Muscle of leg (tissue), 11 donors: ENCODE measurements around the gene JSRP1. TPM values are rescaled to one million over a fixed set of nuclear protein-coding genes. Genes with fewer than 3 reads are reported as not detected.
"Not testable (repeated sequence)": the region's sequence is repeated elsewhere in the genome, so short reads cannot be mapped to it uniquely, and the experiment has no call there.

ENCODE experiments used
- DNase-seq: peaks from one replicate; pipeline ENCODE4 v3.0.0; 2013
- H3K27ac ChIP-seq: one replicate; pipeline ENCODE4 v1.5.1; 2013; ENCODE audit warnings: mild to moderate bottlenecking, low read length, control low read depth
- H3K27me3 ChIP-seq: one replicate; pipeline ENCODE4 v1.6.1; 2013; ENCODE audit warnings: low read length; ENCODE audit not compliant: control insufficient read depth, insufficient read depth
- H3K36me3 ChIP-seq: one replicate; pipeline ENCODE4 v1.6.1; 2013; ENCODE audit warnings: low read length; ENCODE audit not compliant: control insufficient read depth, insufficient read depth
- H3K4me1 ChIP-seq: one replicate; pipeline ENCODE4 v1.6.1; 2013; ENCODE audit warnings: low read length; ENCODE audit not compliant: control insufficient read depth, insufficient read depth
- H3K4me3 ChIP-seq: one replicate; pipeline ENCODE4 v1.5.1; 2013; ENCODE audit warnings: low read length, control low read depth
- H3K9me3 ChIP-seq: replicated peaks from 2 replicates; pipeline ENCODE4 v1.6.1; 2013; ENCODE audit warnings: low read depth, low read length; ENCODE audit not compliant: control insufficient read depth
- WGBS: methylation state at CpG from one replicate; pipeline ENCODE4 v1.1.5; 2013; ENCODE audit warnings: missing lambda C conversion rate; ENCODE audit not compliant: insufficient coverage; 5-methylcytosine and 5-hydroxymethylcytosine counted together
- polyA plus RNA-seq, 8 donors: library from polyadenylated mRNA; unstranded; fragments of 120-200 nt; gene quantifications; one replicate each; pipeline versions ENCODE4 v1.2.1 to v1.2.3, GENCODE V29; 2013; ENCODE audit warnings: inconsistent platforms in 1 of 8, low replicate concordance in 1 of 8; ENCODE audit not compliant: insufficient read length in 8 of 8, insufficient read depth in 1 of 8
- total RNA-seq: library from RNA; stranded (reverse); fragments of 120-200 nt; gene quantifications from one replicate; pipeline ENCODE4 v1.2.4, GENCODE V29; 2013

JSRP1 gene
- total and polyA plus RNA-seq, 9 donors, result 58.3 to 107 (median 85.2) TPM

GRCh38 chr19:2282862-2283237 lies 26.6 kb upstream of the JSRP1 start:
- H3K27me3 ChIP-seq, result peaks cover 43% of the 10 kb centered on the region
- H3K4me3 ChIP-seq, result no peak overlapping the region
- 53% methylated on average over 10 of the region's 11 CpGs for WGBS
- H3K4me1 ChIP-seq, result peaks cover 11% of the 10 kb centered on the region
- H3K9me3 ChIP-seq, result no peaks in the 10 kb centered on the region
- no peak for DNase-seq
- H3K36me3 ChIP-seq, result no peaks in the 10 kb centered on the region
- no peak overlapping the region for H3K27ac ChIP-seq

- Histone ChIP-seq H3K9me3 (no peaks in the 10 kb centered on the region), H3K36me3 (no peaks in the 10 kb centered on the region), H3K4me3 (peak within 1 kb of the TSS; percentile 14), H3K27me3 (peaks cover 37% of the 10 kb centered on the region), H3K27ac (no peak within 1 kb of the TSS), H3K4me1 (peaks cover 11% of the 10 kb centered on the region)
- WGBS, result under 1% methylated on average over 22 of the region's 41 CpGs
- DNase-seq, result peak; percentile 76
These were observed 26.0 kb upstream of the JSRP1 start, which contains the start of gene PEAK3 for GRCh38 chr19:2282062-2282861. TSS of gene PEAK3 (minus strand) at chr19:2282175. CDS start at chr19:2280931, 1,244 bp downstream.

GRCh38 chr19:2281265-2282061 lies 25.2 kb upstream of the JSRP1 start:
- not testable (repeated sequence) for H3K36me3 ChIP-seq, H3K9me3 ChIP-seq, DNase-seq, H3K27ac ChIP-seq
- H3K4me1 ChIP-seq, result peaks cover 11% of the 10 kb centered on the region
- peaks cover 30% of the 10 kb centered on the region for H3K27me3 ChIP-seq
- peak overlapping the region; percentile 14 for H3K4me3 ChIP-seq
- WGBS, result 0% methylated on average over 1 of the region's 16 CpGs

GRCh38 chr19:2280633-2281264 lies 24.5 kb upstream of the JSRP1 start:
- H3K4me1 ChIP-seq, result peaks cover 18% of the 10 kb centered on the region
- no peaks in the 10 kb centered on the region for H3K9me3 ChIP-seq
- no peak for DNase-seq
- H3K36me3 ChIP-seq, result no peaks in the 10 kb centered on the region
- no peak overlapping the region for H3K27ac ChIP-seq
- 57% methylated on average over 22 of the region's 26 CpGs for whole genome bisulfite sequencing
- H3K4me3 ChIP-seq, result no peak overlapping the region
- peaks cover 24% of the 10 kb centered on the region for H3K27me3 ChIP-seq

GRCh38 chr19:2278459-2279158 lies 22.4 kb upstream of the JSRP1 start:
- peaks cover 35% of the 10 kb centered on the region for H3K4me1 ChIP-seq
- H3K9me3 ChIP-seq, result no peaks in the 10 kb centered on the region
- DNase-seq, result no peak
- H3K36me3 ChIP-seq, result peaks cover 5% of the 10 kb centered on the region
- WGBS, result 82% methylated on average over 28 of the region's 33 CpGs
- H3K27ac ChIP-seq, result no peak overlapping the region
- peaks cover 20% of the 10 kb centered on the region for H3K27me3 ChIP-seq
- no peak overlapping the region for H3K4me3 ChIP-seq

GRCh38 chr19:2277138-2277537 lies 20.9 kb upstream of the JSRP1 start:
- Histone ChIP-seq H3K27ac (no peak overlapping the region), H3K36me3 (peaks cover 14% of the 10 kb centered on the region), H3K4me3 (no peak overlapping the region), H3K9me3 (no peaks in the 10 kb centered on the region), H3K27me3 (peaks cover 8% of the 10 kb centered on the region), H3K4me1 (peaks cover 43% of the 10 kb centered on the region)
- 63% methylated on average over 3 of the region's 9 CpGs for WGBS
- DNase-seq, result no peak

- H3K27ac ChIP-seq, result no peak overlapping the region
- no peak overlapping the region for H3K4me3 ChIP-seq
- WGBS, result 82% methylated on average over 19 of the region's 28 CpGs
- peaks cover 19% of the 10 kb centered on the region for H3K36me3 ChIP-seq
- H3K9me3 ChIP-seq, result no peaks in the 10 kb centered on the region
- peaks cover 42% of the 10 kb centered on the region for H3K4me1 ChIP-seq
- peaks cover 2% of the 10 kb centered on the region for H3K27me3 ChIP-seq
- DNase-seq, result no peak
These were observed 20.3 kb upstream of the JSRP1 start for GRCh38 chr19:2276429-2276986.

- H3K4me3 ChIP-seq, result no peak overlapping the region
- no peak overlapping the region for H3K27ac ChIP-seq
- peak; percentile 58 for DNase-seq
- WGBS, result 48% methylated on average over 74 of the region's 74 CpGs
- H3K36me3 ChIP-seq, result peaks cover 24% of the 10 kb centered on the region
- no peaks in the 10 kb centered on the region for H3K9me3 ChIP-seq
- H3K27me3 ChIP-seq, result peaks cover 2% of the 10 kb centered on the region
- H3K4me1 ChIP-seq, result peaks cover 48% of the 10 kb centered on the region
These were observed 19.6 kb upstream of the JSRP1 start for GRCh38 chr19:2275588-2276428.
